Measurements from ENCODE around the gene PWWP2A. TPM values are rescaled to one million over a fixed set of nuclear protein-coding genes. Genes with fewer than 3 reads are reported as not detected.
A peak's percentile ranks its signal among the peaks of the same experiment; 100 is the strongest.

The PWWP2A gene
- total RNA-seq = 10 to 100 TPM; 27.0 to 75.5 TPM

- Histone ChIP-seq H3K9me3 (no peaks in the 10 kb centered on the region), H3K4me1 (peaks cover 10% of the 10 kb centered on the region), H3K36me3 (replicated peaks in 1 of 2; ENCODE audit: insufficient read depth in 1 of 2, low read depth in 2 of 2) (peaks cover 0 to 3% of the 10 kb centered on the region in 2 donors), H3K4me3 (peak within 1 kb of the TSS; percentile 55 to 87), H3K27ac (peak within 1 kb of the TSS; percentile 92 to 99 (median 97)), H3K27me3 (no peaks in the 10 kb centered on the region)
- ATAC-seq (peak; percentile 94), DNase-seq (peak; percentile 99)
- intact Hi-C loops (cut with DNase I) = no loop called here
- 0% methylated on average over 21 to 53 of the region's 55 CpGs for WGBS, 2 donors
- TF ChIP-seq CTCF (IDR thresholded peaks at IDR 0.05) (peak in 1 of 7 experiments; percentile 37), POLR2A (IDR thresholded peaks at IDR 0.05) (peak; percentile 89 to 97 (median 96))
Measured at GRCh38 chr5:160119142-160119904, at the start of gene PWWP2A. TSS of gene PWWP2A (minus strand) at chr5:160119450. CDS start at chr5:160119388, 62 bp downstream.

- Histone ChIP-seq H3K27me3 (no peaks in the 10 kb centered on the region), H3K9me3 (no peaks in the 10 kb centered on the region), H3K4me1 (peaks cover 14% of the 10 kb centered on the region), H3K36me3 (replicated peaks in 1 of 2; ENCODE audit: insufficient read depth in 1 of 2, low read depth in 2 of 2) (no peaks in the 10 kb centered on the region), H3K27ac (no peak overlapping the region), H3K4me3 (no peak overlapping the region)
- WGBS, 2 donors = 76 to 87% methylated on average over 3 of the region's 3 CpGs
- DNase-seq (no peak), ATAC-seq (no peak)
- intact Hi-C loops (cut with DNase I) = no loop called here
- TF ChIP-seq CTCF (IDR thresholded peaks at IDR 0.05) (no peak), POLR2A (IDR thresholded peaks at IDR 0.05) (no peak)
Measured at GRCh38 chr5:160167624-160168165, 48.4 kb upstream of the PWWP2A start.

GRCh38 chr5:160166973-160167623 is 47.8 kb upstream of the PWWP2A start:
- TF ChIP-seq CTCF (IDR thresholded peaks at IDR 0.05) (no peak), POLR2A (IDR thresholded peaks at IDR 0.05) (no peak)
- H3K9me3 ChIP-seq = no peaks in the 10 kb centered on the region
- H3K4me3 ChIP-seq = no peak overlapping the region
- 54 to 66% methylated on average over 10 of the region's 10 CpGs for WGBS, 2 donors
- no peak for ATAC-seq
- no peak overlapping the region for H3K27ac ChIP-seq
- H3K36me3 ChIP-seq (replicated peaks in 1 of 2; ENCODE audit: insufficient read depth in 1 of 2, low read depth in 2 of 2) = no peaks in the 10 kb centered on the region
- no peaks in the 10 kb centered on the region for H3K27me3 ChIP-seq
- DNase-seq = no peak
- H3K4me1 ChIP-seq = peaks cover 14% of the 10 kb centered on the region
- intact Hi-C loops (cut with DNase I) = no loop called here

GRCh38 chr5:160166069-160166972 is 47.1 kb upstream of the PWWP2A start:
- H3K4me3 ChIP-seq = no peak overlapping the region
- H3K9me3 ChIP-seq = no peaks in the 10 kb centered on the region
- no peaks in the 10 kb centered on the region for H3K27me3 ChIP-seq
- H3K4me1 ChIP-seq = peaks cover 20% of the 10 kb centered on the region
- TF ChIP-seq POLR2A (IDR thresholded peaks at IDR 0.05) = no peak
- no peak for TF ChIP-seq CTCF (IDR thresholded peaks at IDR 0.05)
- DNase-seq = no peak
- no peaks in the 10 kb centered on the region for H3K36me3 ChIP-seq (replicated peaks in 1 of 2; ENCODE audit: insufficient read depth in 1 of 2, low read depth in 2 of 2)
- peak overlapping the region in 2 of 4 donors; percentile 32 to 68 for H3K27ac ChIP-seq
- ATAC-seq = no peak
- WGBS, 2 donors = 71 to 76% methylated on average over 5 of the region's 5 CpGs
- intact Hi-C loops (cut with DNase I) = no loop called here
